GM18858 (cell line): ENCODE data around the gene PCSK6.
"Not testable (repeated sequence)": the region's sequence is repeated elsewhere in the genome, so short reads cannot be mapped to it uniquely, and the experiment has no call there.

Experiments used
- ATAC-seq: cut with Tn5 transposase; IDR thresholded peaks from one replicate; pipeline ENCODE4 v1.9.1; 2021; ENCODE audit not compliant: unreplicated experiment

Gene PCSK6

GRCh38 chr15:101333907-101334789 lies 155.4 kb downstream of the PCSK6 start:
- ATAC-seq: not testable (repeated sequence)

- no peak for ATAC-seq
Observed at GRCh38 chr15:101332061-101332467, 157.4 kb downstream of the PCSK6 start.

- no peak for ATAC-seq
Observed at GRCh38 chr15:101329867-101330380, 159.6 kb downstream of the PCSK6 start.

- ATAC-seq: no peak
Observed at GRCh38 chr15:101329309-101329863, 160.1 kb downstream of the PCSK6 start.

- no peak for ATAC-seq
Observed at GRCh38 chr15:101328001-101328400, 161.5 kb downstream of the PCSK6 start.

GRCh38 chr15:101327147-101327740 lies 162.3 kb downstream of the PCSK6 start:
- no peak for ATAC-seq

GRCh38 chr15:101326462-101327146 lies 162.9 kb downstream of the PCSK6 start:
- no peak for ATAC-seq

- no peak for ATAC-seq
Observed at GRCh38 chr15:101326026-101326315, 163.5 kb downstream of the PCSK6 start.

GRCh38 chr15:101325263-101326025 lies 164.1 kb downstream of the PCSK6 start:
- no peak for ATAC-seq

- ATAC-seq: no peak
Observed at GRCh38 chr15:101324524-101325177, 164.9 kb downstream of the PCSK6 start.

- no peak for ATAC-seq
Observed at GRCh38 chr15:101323793-101324523, 165.5 kb downstream of the PCSK6 start.

- no peak for ATAC-seq
Observed at GRCh38 chr15:101322854-101323477, 166.5 kb downstream of the PCSK6 start.

GRCh38 chr15:101322016-101322695 lies 167.4 kb downstream of the PCSK6 start:
- ATAC-seq: no peak

- no peak for ATAC-seq
Observed at GRCh38 chr15:101320501-101321052, 168.9 kb downstream of the PCSK6 start.

- no peak for ATAC-seq
Observed at GRCh38 chr15:101318839-101319238, 170.7 kb downstream of the PCSK6 start.

GRCh38 chr15:101318147-101318819 lies 171.2 kb downstream of the PCSK6 start:
- ATAC-seq: no peak

- no peak for ATAC-seq
Observed at GRCh38 chr15:101317336-101317872, 172.1 kb downstream of the PCSK6 start.
